Measurements from ENCODE around the gene AADACL4. TPM values are rescaled to one million over a fixed set of nuclear protein-coding genes. Genes with fewer than 3 reads are reported as not detected.

Gene AADACL4
- total and polyA plus RNA-seq, 10 of the 15 experiments (the other 5 are each of a cell fraction or from before 2014, with no cell fraction given): not detected

DNA sequence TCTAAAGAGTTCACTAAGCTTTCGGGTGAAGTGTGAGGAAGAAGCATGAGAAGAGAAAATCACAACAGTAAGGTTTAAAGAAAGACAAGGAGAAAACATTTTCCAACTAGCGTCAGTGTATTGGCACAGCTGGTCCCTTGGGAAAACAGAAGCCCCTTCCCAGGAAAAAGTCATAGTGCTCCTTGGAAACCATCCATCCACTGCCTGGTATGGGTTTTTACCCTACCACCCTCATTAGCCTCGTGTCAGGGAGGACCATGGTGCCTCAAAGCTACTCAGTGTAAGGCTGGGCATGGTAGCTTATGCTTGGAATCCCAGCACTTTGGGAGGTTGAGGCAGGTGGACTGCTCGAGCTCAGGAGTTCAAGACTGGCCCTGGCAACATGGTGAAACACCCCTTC is 12.7 kb downstream of the AADACL4 start:
- FAIRE-seq: no peak
- DNase-seq (ENCODE audit: low read depth, low spot score): no peak
- ATAC-seq: no peak
- no peaks in the 10 kb centered on the region for H3K79me2 ChIP-seq (ENCODE audit: control insufficient read depth, insufficient read depth, low read length)
- BruUV-seq (replicated peaks): no TSS peak
- CTCF ChIA-PET: interaction anchor here (0.6 to 5.7 kb wide), 6 partner anchors 10 to 382 kb away, joined by 3 to 74 read pairs (median 14); no protein-coding TSS in a partner anchor
- no peak overlapping the region for H2AFZ ChIP-seq (ENCODE audit: control insufficient read depth, low read depth, low read length)
- H3K27me3 ChIP-seq (replicated peaks in 1 of 2; ENCODE audit: control insufficient read depth in 2 of 2, insufficient read depth in 2 of 2, low read length in 1 of 2): no peaks in the 10 kb centered on the region; a peak in 1 of 4 replicates
- in situ Hi-C loops (cut with MboI): no loop called here
- no peak overlapping the region for H3K4me2 ChIP-seq (ENCODE audit: control insufficient read depth, insufficient read depth)
- SMC1A ChIA-PET (ENCODE audit: uncharacterized antibody, unreplicated experiment): interaction anchor here (0.6 to 1.3 kb wide), 4 partner anchors 12 to 384 kb away, joined by 3 to 4 read pairs (median 3); partner anchors contain the start of gene DHRS3
- POLR2A ChIA-PET: no interaction called here
- TF ChIP-seq IKZF2 (IDR thresholded peaks at IDR 0.05) (no peak), SMARCA5 (IDR thresholded peaks at IDR 0.05) (no peak), IRF4 (IDR thresholded peaks at IDR 0.05; ENCODE audit: low read depth, low read length) (no peak), CREM (IDR thresholded peaks at IDR 0.05; ENCODE audit: low read depth) (no peak)
- TF ChIP-seq, protein P1, sequence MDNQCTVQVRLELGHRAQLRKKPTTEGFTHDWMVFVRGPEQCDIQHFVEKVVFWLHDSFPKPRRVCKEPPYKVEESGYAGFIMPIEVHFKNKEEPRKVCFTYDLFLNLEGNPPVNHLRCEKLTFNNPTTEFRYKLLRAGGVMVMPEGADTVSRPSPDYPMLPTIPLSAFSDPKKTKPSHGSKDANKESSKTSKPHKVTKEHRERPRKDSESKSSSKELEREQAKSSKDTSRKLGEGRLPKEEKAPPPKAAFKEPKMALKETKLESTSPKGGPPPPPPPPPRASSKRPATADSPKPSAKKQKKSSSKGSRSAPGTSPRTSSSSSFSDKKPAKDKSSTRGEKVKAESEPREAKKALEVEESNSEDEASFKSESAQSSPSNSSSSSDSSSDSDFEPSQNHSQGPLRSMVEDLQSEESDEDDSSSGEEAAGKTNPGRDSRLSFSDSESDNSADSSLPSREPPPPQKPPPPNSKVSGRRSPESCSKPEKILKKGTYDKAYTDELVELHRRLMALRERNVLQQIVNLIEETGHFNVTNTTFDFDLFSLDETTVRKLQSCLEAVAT (IDR thresholded peaks at IDR 0.05): no peak
- H3K4me1 ChIP-seq (ENCODE audit: control insufficient read depth, insufficient read depth, low read length): no peaks in the 10 kb centered on the region
- H3K4me3 ChIP-seq: no peak overlapping the region
- H3K9ac ChIP-seq (ENCODE audit: control insufficient read depth, insufficient read depth, low read length): no peak overlapping the region
- H3K9me3 ChIP-seq (replicated peaks; ENCODE audit: control insufficient read depth, insufficient read depth, low read length): no peaks in the 10 kb centered on the region
- RAD21 ChIA-PET (ENCODE audit: unreplicated experiment): interaction anchor here (0.6 to 1.8 kb wide), 3 partner anchors 240 to 534 kb away, joined by 3 to 5 read pairs (median 3); no protein-coding TSS in a partner anchor
- no peaks in the 10 kb centered on the region for H4K20me1 ChIP-seq (ENCODE audit: control insufficient read depth, insufficient read depth)
- no peaks in the 10 kb centered on the region for H3K36me3 ChIP-seq (ENCODE audit: control insufficient read depth in 2 of 2, insufficient read depth in 2 of 2, low read length in 1 of 2)
- WGBS (ENCODE audit: insufficient coverage, insufficient replicate concordance, low lambda C conversion rate, missing lambda C conversion rate): 33% methylated on average over 4 of the region's 4 CpGs
- no peak overlapping the region for H3K27ac ChIP-seq (ENCODE audit: control insufficient read depth, insufficient read depth)
- intact Hi-C loops (cut with micrococcal nuclease; ENCODE audit: unreplicated experiment): no loop called here

Data from GM12878 (cell line).